CD4-positive, alpha-beta T cell treated with Interleukin-15 for 1 hour (primary cell): ENCODE measurements around the gene HID1.
"Not testable (repeated sequence)": the region's sequence is repeated elsewhere in the genome, so short reads cannot be mapped to it uniquely, and the experiment has no call there.

Source experiments
- DNase-seq: peaks from one replicate; pipeline ENCODE4 v3.0.0-alpha.2; 2020

Gene HID1

DNA sequence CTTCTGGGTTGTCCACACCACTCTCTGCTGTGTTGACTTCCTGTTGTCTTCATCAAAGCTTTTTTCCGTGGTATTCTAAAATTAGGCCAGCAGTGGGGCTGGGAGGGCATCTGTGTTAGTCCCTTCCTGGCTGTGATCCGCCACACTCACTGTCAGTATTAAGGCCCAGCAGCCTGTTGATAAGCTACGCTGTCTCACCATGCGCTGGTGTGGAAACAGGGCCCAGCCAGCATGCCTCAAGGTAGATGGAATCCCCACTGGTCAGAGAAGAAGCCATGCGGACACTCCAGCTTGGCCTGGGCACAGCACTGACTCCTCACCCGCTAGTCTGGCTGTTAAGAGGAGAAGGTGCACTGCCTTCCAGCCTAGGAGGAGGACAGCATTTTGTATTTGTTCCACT, 26.2 kb upstream of the HID1 start:
- no peak for DNase-seq

GRCh38 chr17:74995847-74996246, 23.3 kb upstream of the HID1 start:
- DNase-seq, result no peak

DNA sequence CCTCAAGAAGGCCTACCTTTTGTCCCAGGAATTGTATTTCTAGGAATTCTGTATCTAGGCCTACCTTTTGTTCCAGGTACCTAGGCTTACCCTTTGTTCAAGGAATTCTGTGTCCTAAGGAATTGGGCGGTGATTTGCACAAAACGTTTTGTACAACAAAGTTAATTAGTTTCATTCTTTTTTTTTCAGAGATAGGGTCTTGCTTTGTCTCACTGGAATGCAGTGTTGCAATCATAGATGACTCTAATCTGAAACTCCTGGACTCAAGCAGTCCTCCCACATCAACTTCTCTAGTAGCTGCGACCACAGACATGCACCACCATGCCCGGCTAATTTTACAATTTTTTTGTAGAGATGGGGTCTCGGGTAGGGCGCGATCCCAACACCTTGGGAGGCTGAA, 21.9 kb upstream of the HID1 start:
- DNase-seq, result no peak

DNA sequence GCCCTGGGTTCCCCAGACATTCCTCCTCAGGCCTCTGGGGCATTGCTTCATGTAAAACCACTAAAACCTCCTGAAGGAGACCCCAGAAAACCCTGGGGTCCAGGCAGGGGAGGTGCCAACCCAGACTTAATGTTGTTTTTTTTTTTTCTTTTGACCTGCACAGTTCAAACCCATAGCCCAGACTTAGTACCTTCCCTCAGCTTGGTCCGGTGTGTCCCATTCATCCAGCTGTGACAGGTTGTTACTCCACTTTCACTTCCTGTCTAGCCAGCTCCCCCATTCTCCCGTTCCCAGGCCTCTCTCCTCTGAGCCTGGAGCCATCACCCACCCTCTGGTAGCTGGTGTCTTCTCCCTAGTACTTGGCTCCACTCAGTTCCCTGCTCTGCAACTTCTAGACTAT, 19.7 kb upstream of the HID1 start:
- no peak for DNase-seq

GRCh38 chr17:74990581-74991105, 18.1 kb upstream of the HID1 start:
- no peak for DNase-seq

- DNase-seq, result no peak
These were observed 15.6 kb upstream of the HID1 start for GRCh38 chr17:74987909-74988711.

DNA sequence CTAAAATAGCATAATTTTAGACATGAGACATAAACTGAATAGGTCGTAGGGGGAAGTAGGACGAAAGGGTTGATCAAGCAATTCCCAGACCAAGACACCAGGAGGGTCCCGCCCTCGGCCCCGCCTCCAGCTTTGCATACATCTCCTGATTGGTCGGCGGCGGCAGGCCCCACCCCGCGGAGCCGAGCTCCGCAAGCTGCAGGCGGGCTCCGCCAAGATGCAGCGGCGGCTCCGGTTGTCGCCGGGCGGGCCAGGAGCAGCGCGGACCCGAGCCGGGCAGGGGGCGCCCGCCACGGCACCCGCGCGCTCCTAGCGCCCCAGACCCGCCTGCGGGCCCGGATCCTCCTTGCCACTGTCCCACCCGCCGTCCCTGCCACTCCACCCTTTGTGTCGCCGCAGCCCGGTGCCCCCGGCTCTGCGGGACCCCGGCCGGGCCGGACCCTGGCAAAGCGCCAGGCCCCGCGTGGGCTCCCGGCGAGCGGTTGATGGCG, 14.9 kb upstream of the HID1 start, which contains the start of gene CDR2L:
Gene CDR2L (plus strand): TSS at position 215 of the 491 bp plus-strand sequence. CDS start 412 bp downstream, outside the sequence.
- DNase-seq, result peak; percentile 92

GRCh38 chr17:74986206-74986576, 13.6 kb upstream of the HID1 start:
- no peak for DNase-seq

DNA sequence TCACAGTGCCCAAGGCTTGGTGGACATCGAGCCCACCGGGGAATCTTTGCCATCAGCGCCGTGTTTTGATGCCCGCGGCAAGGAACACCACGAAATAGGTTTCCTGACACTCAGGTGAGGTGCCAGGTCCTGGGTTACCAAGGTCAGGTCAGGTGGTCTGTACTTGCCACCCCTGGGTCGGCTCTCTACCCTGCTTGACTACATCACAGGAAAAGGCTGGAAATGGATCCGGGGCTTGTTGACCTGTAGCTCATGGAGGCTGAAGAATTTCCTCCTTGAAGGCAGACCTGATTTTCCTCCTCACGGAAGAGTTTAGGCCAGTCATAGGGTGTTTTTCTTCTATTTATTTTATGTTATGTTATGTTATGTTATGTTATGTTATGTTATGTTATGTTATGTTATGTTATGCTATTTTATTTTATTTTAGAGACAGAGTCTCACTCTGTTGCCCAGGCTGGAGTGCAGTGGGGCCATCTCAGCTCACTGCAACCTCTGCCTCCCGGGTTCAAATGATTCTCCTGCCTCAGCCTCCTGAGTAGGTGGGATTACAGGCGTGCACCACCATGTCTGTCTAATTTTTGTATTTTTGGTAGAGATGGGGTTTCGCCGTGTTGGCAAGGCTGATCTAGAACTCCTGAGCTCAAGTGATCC, 10.2 kb upstream of the HID1 start:
- not testable (repeated sequence) for DNase-seq

DNA sequence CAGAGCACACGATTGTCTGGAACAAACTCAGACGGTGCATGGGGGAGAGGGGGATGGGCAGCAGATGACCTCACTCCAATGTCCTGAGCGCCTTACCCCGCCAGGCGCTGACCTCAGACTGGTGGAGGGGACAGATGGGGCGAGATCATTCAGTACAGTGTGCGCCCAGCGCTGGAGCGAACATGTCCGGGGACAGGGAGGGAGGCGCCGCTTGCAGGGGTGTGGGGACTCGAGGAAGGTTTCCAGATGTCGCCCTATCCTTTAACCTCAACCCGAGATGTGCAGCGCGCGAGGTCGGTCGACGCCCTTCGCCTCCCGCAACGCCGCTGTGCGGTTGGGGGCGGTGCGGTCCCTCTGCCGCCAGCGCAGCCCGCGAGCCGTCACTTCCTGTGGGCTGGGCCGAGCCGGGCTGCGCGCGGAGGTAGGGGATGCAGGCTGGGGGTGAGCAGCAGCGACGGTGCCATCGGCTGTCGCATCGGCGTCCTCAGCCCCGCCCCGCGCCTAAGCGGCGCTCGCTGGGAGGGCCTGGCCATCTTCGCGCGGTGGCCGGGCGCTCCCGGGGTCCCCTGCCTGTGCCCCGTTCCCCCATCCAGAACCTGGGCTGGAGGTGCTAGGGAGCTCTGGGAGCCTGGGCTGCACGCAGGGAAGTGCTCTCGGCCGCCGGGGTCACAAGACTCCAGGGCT, 9.6 kb upstream of the HID1 start:
- DNase-seq, result peak; percentile 83

DNA sequence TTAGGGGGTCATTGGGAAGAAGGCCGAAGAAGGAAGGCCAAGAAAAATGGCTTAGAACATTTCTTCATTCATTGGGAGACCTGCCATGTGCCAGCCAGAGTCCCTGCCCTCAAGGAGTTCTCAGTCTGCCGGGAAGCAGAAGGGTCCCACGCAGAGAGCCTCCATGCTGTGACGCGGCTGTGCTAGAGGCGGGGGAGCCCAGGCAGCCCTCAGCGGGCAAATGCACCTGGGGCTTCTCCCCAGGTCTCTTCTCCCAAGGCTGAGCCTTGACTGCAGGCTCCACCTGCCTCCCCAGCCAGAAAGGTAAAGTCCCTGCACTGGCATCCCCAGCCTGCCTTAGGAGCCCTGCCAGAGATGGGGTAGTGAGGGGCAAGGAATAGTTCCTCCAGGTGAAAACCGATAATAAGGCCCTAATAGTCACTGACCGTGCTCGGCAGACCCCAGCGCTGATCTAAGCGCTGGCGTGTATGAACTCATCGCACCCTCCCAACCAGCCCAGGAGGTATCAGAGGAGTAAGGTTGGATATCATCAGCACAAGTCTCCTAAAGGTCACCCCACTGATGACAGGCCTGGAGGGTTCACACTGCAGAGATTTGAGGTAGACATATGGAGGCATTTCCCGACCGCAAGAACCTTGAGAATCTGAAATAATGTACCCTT, 8.9 kb upstream of the HID1 start:
- DNase-seq, result no peak

DNA sequence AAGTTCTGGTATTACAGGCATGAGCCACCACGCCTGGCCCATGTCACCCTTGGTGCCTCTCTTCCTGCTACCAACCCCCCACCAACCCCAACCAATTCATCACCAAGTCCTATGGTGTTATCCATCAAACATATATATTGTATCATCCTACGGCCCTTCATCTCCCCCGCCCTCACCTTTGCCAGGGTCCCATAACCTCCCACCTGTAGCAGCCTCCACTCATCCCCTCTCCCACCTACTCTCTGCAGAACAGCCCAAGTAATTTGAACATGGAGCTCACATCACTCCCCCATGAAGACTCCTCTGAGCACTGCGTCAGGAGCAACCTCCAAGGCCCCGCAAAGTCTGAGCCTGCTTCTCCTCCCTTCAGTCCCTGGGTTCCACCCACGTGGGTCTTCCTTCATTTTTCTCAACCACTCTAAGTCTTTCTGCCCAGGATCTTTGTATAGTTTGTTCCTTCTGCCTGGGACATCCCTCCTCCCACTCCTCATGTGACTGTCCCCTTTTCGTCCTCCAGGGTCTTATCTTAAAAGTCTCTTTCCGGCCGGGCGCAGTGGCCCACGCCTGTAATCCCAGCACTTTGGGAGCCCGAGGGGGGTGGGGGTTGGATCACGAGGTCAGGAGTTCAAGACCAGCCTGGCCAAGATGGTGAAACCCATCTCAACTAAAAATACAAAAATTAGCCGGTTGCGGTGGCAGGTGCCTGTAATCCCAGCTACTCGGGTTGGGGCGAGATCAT, 7.0 kb upstream of the HID1 start:
- DNase-seq, result no peak

GRCh38 chr17:74978240-74978639, 5.7 kb upstream of the HID1 start:
- no peak for DNase-seq

- no peak for DNase-seq
These were observed 5.2 kb upstream of the HID1 start for GRCh38 chr17:74977802-74978201.

DNA sequence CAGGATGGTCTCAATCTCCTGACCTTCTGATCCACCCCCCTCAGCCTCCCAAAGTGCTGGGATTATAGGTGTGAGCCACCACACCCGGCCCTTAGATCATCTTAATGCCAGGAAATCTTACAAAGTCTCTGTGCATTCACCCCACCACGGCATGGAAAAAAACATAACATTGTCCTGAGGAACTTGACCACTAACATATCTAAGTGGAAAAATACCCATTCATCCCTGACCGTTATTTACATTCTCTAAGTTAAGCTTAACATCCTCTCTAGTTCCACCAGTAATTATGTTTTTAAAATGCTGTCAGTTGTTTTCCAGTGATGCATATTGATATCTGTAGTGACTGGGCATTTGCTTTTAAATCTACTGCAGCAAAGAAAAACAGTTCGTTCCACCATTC, 3.4 kb upstream of the HID1 start:
- DNase-seq, result no peak

GRCh38 chr17:74972973-74973328, 392 bp upstream of the HID1 start:
- no peak for DNase-seq

GRCh38 chr17:74971842-74972106, 785 bp downstream of the HID1 start:
- no peak for DNase-seq

DNA sequence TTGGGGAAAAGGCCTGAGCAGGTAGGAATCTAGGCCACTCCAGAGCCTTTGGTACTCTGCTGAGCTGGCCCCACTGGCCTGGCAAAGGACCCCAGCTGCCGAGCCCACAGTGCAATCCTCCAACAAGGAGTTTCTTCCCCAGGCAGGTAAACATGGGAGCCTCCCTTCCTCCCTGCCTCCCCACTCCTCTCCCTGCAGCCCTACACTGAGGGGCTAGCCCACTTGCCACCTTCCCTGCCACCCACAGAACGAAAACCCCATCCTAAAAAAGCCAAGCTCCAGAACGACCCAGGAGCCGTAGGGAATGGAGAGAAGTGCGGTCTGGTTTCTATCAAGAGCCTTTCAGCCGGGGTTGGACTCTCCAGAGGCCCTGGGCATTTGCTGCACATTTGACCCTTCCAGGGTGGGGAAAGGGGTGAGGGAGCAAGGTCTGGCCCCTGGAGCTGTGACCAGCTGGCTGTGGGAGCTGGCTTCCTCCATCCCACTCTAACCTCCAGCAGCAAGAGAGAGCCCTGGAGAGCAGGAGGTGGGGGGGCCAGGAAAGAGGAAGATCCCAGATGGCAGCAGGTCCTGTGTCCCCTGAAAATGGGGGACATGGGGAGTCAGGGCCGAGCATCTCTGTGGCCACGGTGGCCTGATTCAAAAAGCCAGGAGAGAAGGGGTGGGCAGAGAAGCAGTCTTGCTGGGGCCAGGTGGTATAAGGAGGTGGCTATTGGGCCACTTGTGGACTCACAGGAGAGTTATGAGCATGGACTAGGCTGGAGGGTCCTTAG, 1.3 kb downstream of the HID1 start:
- DNase-seq, result no peak

- DNase-seq, result no peak
These were observed 2.2 kb downstream of the HID1 start for GRCh38 chr17:74970395-74970794.

DNA sequence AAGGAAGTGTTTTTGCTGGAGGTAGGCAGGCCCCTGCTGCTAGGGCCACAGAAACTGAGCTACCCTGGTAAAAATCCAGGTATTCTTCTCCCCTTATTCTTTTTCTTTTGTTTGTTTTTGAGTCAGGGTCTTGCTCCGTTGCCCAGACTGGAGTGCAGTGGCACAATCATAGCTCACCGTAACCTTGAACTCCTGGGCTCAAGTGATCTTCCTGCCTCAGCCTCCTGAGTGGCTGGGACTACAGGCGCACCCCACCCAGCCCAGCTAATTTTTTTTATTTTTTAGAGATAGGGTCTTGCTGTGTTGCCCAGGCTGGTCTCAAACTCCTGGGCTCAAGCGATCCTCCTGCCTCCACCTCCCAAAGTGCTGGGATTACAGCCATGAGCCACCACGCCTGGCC, 3.1 kb downstream of the HID1 start:
- DNase-seq, result not testable (repeated sequence)

DNA sequence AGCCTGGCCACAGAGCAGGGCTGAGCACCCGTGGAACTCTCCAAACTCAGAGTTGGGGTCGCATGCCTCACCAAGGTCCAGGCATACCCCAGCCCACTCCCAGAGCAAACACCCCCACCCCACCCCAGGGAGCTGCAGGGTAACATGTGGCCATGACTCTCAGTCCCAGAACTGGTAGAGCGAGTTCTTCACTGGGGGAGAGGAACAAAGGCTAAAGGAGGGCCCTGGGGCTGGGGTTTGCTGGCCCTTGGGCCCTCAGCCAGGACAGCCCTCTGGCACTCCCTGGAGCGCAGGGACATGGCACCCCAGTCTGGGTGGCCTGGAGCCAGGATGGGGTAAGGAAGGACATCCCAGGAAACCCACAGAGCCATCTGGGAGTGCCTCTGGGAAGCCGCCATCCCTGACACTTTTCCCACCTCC, 4.2 kb downstream of the HID1 start:
- no peak for DNase-seq
